K562 (cell line): ENCODE measurements around the gene POPDC2. TPM values are rescaled to one million over a fixed set of nuclear protein-coding genes. Genes with fewer than 3 reads are reported as not detected.

Experiments
- ATAC-seq: fragments of 200-7000 bp; cut with Tn5 transposase; 3 replicates; pipeline ENCODE4 v1.9.1; 2020; ENCODE audit warnings: moderate library complexity
- BruUV-seq: library from RNA; stranded (reverse); fragments of 400-500 nt; replicated peaks from 2 replicates; lab custom pipeline; 2021; lab: Mats Ljungman, UMichigan
- CTCF ChIA-PET: fragments of 300-600 bp; formaldehyde crosslinking; extraction: SDS; loops from one replicate; lab custom pipeline; 2021; ENCODE audit warnings: low intra/inter-chr PET ratio; lab: Yijun Ruan, JAX
- POLR2A ChIA-PET: fragments of 300-600, 350-650 bp; sonication (Branson Sonifier 250); formaldehyde crosslinking; extraction: SDS; loops from one replicate; lab custom pipeline; 2021; ENCODE audit warnings: antibody characterized with exemption, inconsistent platforms; lab: Yijun Ruan, JAX
- DNase-seq, 4 experiments: peaks; one replicate each; pipeline versions ENCODE4 v3.0.0 to v3.0.0-alpha.2; 2011 to 2018; ENCODE audit warnings: low spot score in 3 of 4, mixed read lengths in 3 of 4; ENCODE audit errors: extremely low read depth in 1 of 4
- FAIRE-seq: peaks from 2 replicates; lab custom pipeline; 2011; peaks lifted over from hg19 to GRCh38; lab: Jason Lieb, UNC
- H2AFZ ChIP-seq: 2 replicates; pipeline ENCODE4 v1.6.0; 2011; ENCODE audit warnings: low read depth, low read length, control low read depth, inconsistent platforms
- H3K27ac ChIP-seq: fragments of 200-600 bp; 3 replicates; pipeline ENCODE4 v1.8.0; 2011; ENCODE audit warnings: low read depth, mild to moderate bottlenecking, control low read depth, inconsistent platforms, low read length, moderate library complexity, mixed read lengths; ENCODE audit errors: extremely low read depth
- H3K27me3 ChIP-seq, 2 experiments: fragments of 300-600 bp in 1 of 2; 2 replicates in 1 of 2; 3 replicates in 1 of 2; pipeline versions ENCODE4 v1.6.0 to v1.8.0; 2011; ENCODE audit warnings: inconsistent platforms in 2 of 2, low read length in 2 of 2, mild to moderate bottlenecking in 1 of 2, mixed read lengths in 1 of 2, moderate library complexity in 1 of 2; ENCODE audit not compliant: control insufficient read depth in 2 of 2, insufficient read depth in 2 of 2
- H3K36me3 ChIP-seq: fragments of 300-600 bp; 3 replicates; pipeline ENCODE4 v1.8.0; 2011; ENCODE audit warnings: mild to moderate bottlenecking, low read length, inconsistent platforms; ENCODE audit not compliant: control insufficient read depth, insufficient read depth
- H3K4me1 ChIP-seq, 2 experiments: fragments of 200-600 bp in 1 of 2; replicated peaks in 1 of 2; 2 replicates in 1 of 2; 3 replicates in 1 of 2; pipeline versions ENCODE4 v1.5.1 to v1.8.0; 2011; ENCODE audit warnings: inconsistent platforms in 2 of 2, low read length in 2 of 2, mild to moderate bottlenecking in 1 of 2, mixed read lengths in 1 of 2, moderate library complexity in 1 of 2; ENCODE audit not compliant: control insufficient read depth in 2 of 2, insufficient read depth in 2 of 2
- H3K4me2 ChIP-seq: 2 replicates; pipeline ENCODE4 v1.6.1; 2011; ENCODE audit warnings: low read length, control low read depth, inconsistent platforms, mixed read lengths; ENCODE audit not compliant: insufficient read depth
- H3K4me3 ChIP-seq: fragments of 200-600 bp; sonication (generic), shearing (Covaris generic); 2 replicates; pipeline ENCODE4 v1.5.1; 2016; ENCODE audit warnings: control low read depth, inconsistent platforms
- H3K79me2 ChIP-seq: fragments of 200-600 bp; 3 replicates; pipeline ENCODE4 v1.8.0; 2011; ENCODE audit warnings: low read length, inconsistent platforms; ENCODE audit not compliant: control insufficient read depth, insufficient read depth
- H3K9ac ChIP-seq, 2 experiments: 2 replicates each; pipeline versions ENCODE4 v1.6.0 to v1.6.1; 2011; ENCODE audit warnings: low read depth in 2 of 2, low read length in 2 of 2, control low read depth in 1 of 2, inconsistent platforms in 1 of 2, mild to moderate bottlenecking in 1 of 2, mixed read lengths in 1 of 2; ENCODE audit not compliant: insufficient read depth in 1 of 2
- H3K9me1 ChIP-seq: one replicate; pipeline ENCODE4 v1.6.0; 2011; ENCODE audit warnings: inconsistent platforms, mild to moderate bottlenecking, low read length, moderate library complexity; ENCODE audit not compliant: control insufficient read depth, insufficient read depth
- H3K9me3 ChIP-seq: replicated peaks from 2 replicates; pipeline ENCODE4 v1.5.1; 2011; ENCODE audit warnings: low read depth, low read length, inconsistent platforms; ENCODE audit not compliant: control insufficient read depth, insufficient read depth
- H4K20me1 ChIP-seq: replicated peaks from 2 replicates; pipeline ENCODE4 v1.6.1; 2011; ENCODE audit warnings: low read length, inconsistent platforms, mixed read lengths; ENCODE audit not compliant: control insufficient read depth, insufficient read depth
- CEBPG ChIP-seq, 3 experiments: fragments of 200-800 bp in 1 of 3; sonication (Bioruptor generic) in 1 of 3; sonication (generic) in 1 of 3; formaldehyde crosslinking in 1 of 3; IDR thresholded peaks in 2 of 3; conservative IDR thresholded peaks in 1 of 3; 2 replicates each; pipeline versions ENCODE4 v1.6.1 to v1.8.0; 2016 to 2022; ENCODE audit warnings: missing compliant biosample characterization in 2 of 3, missing genetic modification characterization in 2 of 3, mild to moderate bottlenecking in 1 of 3, missing genetic modification reagents in 1 of 3
- DACH1 ChIP-seq: fragments of 450-650 bp; IDR thresholded peaks from 2 replicates; pipeline ENCODE4 v1.6.1; 2018; ENCODE audit not compliant: partially characterized antibody
- HINFP ChIP-seq: fragments of 450-650 bp; conservative IDR thresholded peaks from 2 replicates; pipeline ENCODE4 v1.6.1; 2016; ENCODE audit warnings: missing genetic modification characterization, low read depth, mild to moderate bottlenecking, control low read depth, missing compliant biosample characterization
- MEF2A ChIP-seq: IDR thresholded peaks from 2 replicates; pipeline ENCODE4 v1.6.1; 2011; ENCODE audit warnings: low read depth, mild to moderate bottlenecking, low read length, moderate library complexity; ENCODE audit not compliant: control insufficient read depth
- MEIS2 ChIP-seq: fragments of 450-650 bp; IDR thresholded peaks from 2 replicates; pipeline ENCODE4 v1.6.1; 2014; ENCODE audit warnings: mild to moderate bottlenecking; ENCODE audit not compliant: partially characterized antibody
- NR2C2 ChIP-seq, 2 experiments: fragments of 200-800 bp in 1 of 2; sonication (Bioruptor generic) in 1 of 2; sonication (generic) in 1 of 2; formaldehyde crosslinking in 1 of 2; IDR thresholded peaks; 2 replicates each; pipeline versions ENCODE4 v1.6.1 to v1.8.0; 2016 to 2022; ENCODE audit warnings: mild to moderate bottlenecking in 1 of 2, missing compliant biosample characterization in 1 of 2, missing genetic modification characterization in 1 of 2, missing genetic modification reagents in 1 of 2
- RHOXF2B ChIP-seq: fragments of 250-450 bp; sonication (Bioruptor Pico); conservative IDR thresholded peaks from 2 replicates; pipeline ENCODE4 v1.5.1; 2021
- SMAD2 ChIP-seq: fragments of 150-350 bp; IDR thresholded peaks from 2 replicates; pipeline ENCODE4 v1.6.1; 2014; ENCODE audit warnings: low read depth, mild to moderate bottlenecking, low read length
- SRSF7 ChIP-seq: fragments of 200-400 bp; formaldehyde crosslinking; optimal IDR thresholded peaks from 2 replicates; pipeline ENCODE3; 2017; ENCODE audit warnings: mild to moderate bottlenecking, low read depth, low read length
- STAG1 ChIP-seq: sonication (generic); formaldehyde crosslinking; IDR thresholded peaks from 2 replicates; pipeline ENCODE4 v1.5.0; 2020; ENCODE audit warnings: missing genetic modification reagents, borderline replicate concordance
- TEAD1 ChIP-seq, 2 experiments: fragments of 450-650 bp in 1 of 2; sonication (generic) in 1 of 2; formaldehyde crosslinking; IDR thresholded peaks; 2 replicates each; pipeline versions ENCODE4 v1.4.0 to v1.8.0; 2020 to 2022; ENCODE audit warnings: mild to moderate bottlenecking in 2 of 2, missing genetic modification reagents in 1 of 2
- XRCC5 ChIP-seq: fragments of 200-400 bp; formaldehyde crosslinking; IDR thresholded peaks from 2 replicates; pipeline ENCODE4 v1.6.1; 2017; ENCODE audit warnings: low read depth, mild to moderate bottlenecking, low read length
- ZBED1 ChIP-seq: IDR thresholded peaks from 2 replicates; pipeline ENCODE4 v1.6.1; 2014
- ZNF3 ChIP-seq: fragments of 250-450 bp; sonication (Bioruptor Pico); IDR thresholded peaks from 2 replicates; pipeline ENCODE4 v1.5.0; 2021; ENCODE audit warnings: mild to moderate bottlenecking, moderate library complexity
- ZNF444 ChIP-seq: fragments of 250-450 bp; sonication (Bioruptor Pico); IDR thresholded peaks from 2 replicates; pipeline ENCODE4 v1.4.0; 2020; ENCODE audit warnings: mild to moderate bottlenecking, moderate library complexity
- WGBS: fragments of 100-300 bp; shearing (Covaris generic); methylation state at CpG from one replicate; pipeline ENCODE4 v1.1.6; 2016; ENCODE audit warnings: low coverage, mixed read lengths; ENCODE audit not compliant: insufficient coverage; ENCODE audit errors: missing lambda C conversion rate; 5-methylcytosine and 5-hydroxymethylcytosine counted together
- in situ Hi-C: fragments of 300-500 bp; cut with MboI; formaldehyde crosslinking; loops from 4 replicates; pipeline ENCODE4 v1.15.0; 2018; ENCODE audit warnings: inconsistent platforms, mixed read lengths
- intact Hi-C: fragments of 100-400 bp; cut with micrococcal nuclease; formaldehyde crosslinking; loops from 2 replicates; pipeline ENCODE4 v1.14.2; 2022
- polyA plus RNA-seq, 8 experiments: library from polyadenylated mRNA; depleted of rRNA in 4 of 8; stranded (reverse) in 5 of 8; unstranded in 3 of 8; fragments of >200 nt; fragmentation: Nextera tagmentation in 2 of 8; fragmentation: Illumina TruSeq in 1 of 8; extraction: Ambion mirVana in 2 of 8; extraction: Trizol in 1 of 8; gene quantifications; 2 replicates each; pipeline versions ENCODE4 v1.2.1 to v1.2.3, GENCODE V29; 2011 to 2014; ENCODE audit warnings: inconsistent platforms in 1 of 8, missing spikeins in 1 of 8
- total RNA-seq, 7 experiments: library from RNA; depleted of rRNA in 6 of 7; stranded (reverse); fragments of >200 nt in 6 of 7; fragmentation: Illumina TruSeq in 2 of 7; extraction: Trizol in 2 of 7; gene quantifications; 2 replicates each; pipeline versions ENCODE4 v1.2.1 to v1.2.3, GENCODE V29; 2011 to 2021; ENCODE audit warnings: low replicate concordance in 1 of 7

POPDC2 gene
- total and polyA plus RNA-seq, 9 of the 15 experiments (the other 6 are each of a cell fraction or from before 2014, with no cell fraction given): 0.08 to 0.32 (median 0.13) TPM; not detected in 4

GRCh38 chr3:119602676-119603075 lies 57.7 kb downstream of the POPDC2 start (continued):
- TF ChIP-seq HINFP: no peak
- TF ChIP-seq MEIS2: no peak
- TF ChIP-seq MEF2A: no peak
- no peak for TF ChIP-seq ZBED1
- no peak for TF ChIP-seq RHOXF2B
- TF ChIP-seq ZNF444 (CRISPR knock-in tag): no peak
- TF ChIP-seq SRSF7: no peak
- TF ChIP-seq XRCC5: no peak

- no peak overlapping the region for H2AFZ ChIP-seq
- no peak overlapping the region for H3K4me3 ChIP-seq
- TF ChIP-seq SMAD2: no peak
- TF ChIP-seq TEAD1 (CRISPR knock-in tag; IDR thresholded peaks at IDR 0.05): no peak
- TF ChIP-seq STAG1 (CRISPR knock-in tag): no peak
- no peak for TF ChIP-seq ZNF3
- no peak for TF ChIP-seq NR2C2 (CRISPR knock-in tag; IDR thresholded peaks at IDR 0.05)
- TF ChIP-seq NR2C2 (tag; IDR thresholded peaks at IDR 0.05): peak; percentile 5; the same call in 1 of the 2 replicates
- TF ChIP-seq DACH1: no peak
- no peak for TF ChIP-seq CEBPG (CRISPR knock-in tag; IDR thresholded peaks at IDR 0.05)
- no peak for TF ChIP-seq CEBPG (tag; conservative IDR thresholded peaks at IDR 0.05 in 1 of 2, IDR thresholded peaks at IDR 0.05 in 1 of 2)
- no peaks in the 10 kb centered on the region for H3K79me2 ChIP-seq
- H3K36me3 ChIP-seq: no peaks in the 10 kb centered on the region
- intact Hi-C loops (no loop called here), in situ Hi-C loops (no loop called here)
- H3K9me1 ChIP-seq: no peaks in the 10 kb centered on the region
- DNase-seq (no peak), FAIRE-seq (no peak), ATAC-seq (no peak)
- no TSS peak for BruUV-seq
- ChIA-PET POLR2A (interaction anchor here (0.8 kb wide), 1 partner anchor 216 kb away, joined by 4 read pairs; no protein-coding TSS in a partner anchor), CTCF (interaction anchor here (0.8 kb wide), 1 partner anchor 80 kb away, joined by 4 read pairs; no protein-coding TSS in a partner anchor)
- H3K27ac ChIP-seq: no peak overlapping the region
- H4K20me1 ChIP-seq: no peaks in the 10 kb centered on the region
- H3K27me3 ChIP-seq: no peaks in the 10 kb centered on the region
- no peak overlapping the region for H3K4me2 ChIP-seq
- WGBS: 45% methylated on average over 3 of the region's 3 CpGs
- H3K9ac ChIP-seq: no peak overlapping the region
- peaks cover 4% of the 10 kb centered on the region in 2 experiments for H3K4me1 ChIP-seq
- H3K9me3 ChIP-seq: no peaks in the 10 kb centered on the region
These were observed 59.2 kb downstream of the POPDC2 start for GRCh38 chr3:119601154-119601553.
